RWPE2 (cell line): ENCODE measurements around the gene POM121.
A peak's percentile ranks its signal among the peaks of the same experiment; 100 is the strongest.
"Not testable (repeated sequence)": the region's sequence is repeated elsewhere in the genome, so short reads cannot be mapped to it uniquely, and the experiment has no call there.

Source experiments
- ATAC-seq: fragments of 200-7000 bp; cut with Tn5 transposase; 3 replicates; pipeline ENCODE4 v1.9.1; 2021; ENCODE audit warnings: low read depth
- DNase-seq: peaks from one replicate; pipeline ENCODE4 v3.0.0-alpha.2; 2020; ENCODE audit warnings: low spot score
- H3K27ac ChIP-seq: fragments of 450-650 bp; 2 replicates; pipeline ENCODE4 v1.5.1; 2017; ENCODE audit warnings: mild to moderate bottlenecking; ENCODE audit not compliant: poor library complexity, severe bottlenecking
- H3K27me3 ChIP-seq: fragments of 250-450 bp; sonication (Bioruptor Pico); 2 replicates; pipeline ENCODE4 v1.5.1; 2021; ENCODE audit warnings: mild to moderate bottlenecking, moderate library complexity; ENCODE audit not compliant: insufficient read depth, poor library complexity, severe bottlenecking
- H3K36me3 ChIP-seq: fragments of 250-450 bp; sonication (Bioruptor Pico); 2 replicates; pipeline ENCODE4 v1.5.1; 2020; ENCODE audit warnings: low read depth, mild to moderate bottlenecking, moderate library complexity
- H3K4me1 ChIP-seq: fragments of 250-450 bp; sonication (Bioruptor Pico); 2 replicates; pipeline ENCODE4 v1.5.1; 2021; ENCODE audit warnings: mild to moderate bottlenecking, moderate library complexity; ENCODE audit not compliant: insufficient read depth, poor library complexity, severe bottlenecking
- H3K4me3 ChIP-seq: fragments of 250-450 bp; sonication (Bioruptor Pico); 2 replicates; pipeline ENCODE4 v1.5.1; 2021; ENCODE audit warnings: mild to moderate bottlenecking, moderate library complexity; ENCODE audit not compliant: severe bottlenecking
- H3K9me3 ChIP-seq: fragments of 250-450 bp; sonication (Bioruptor Pico); 2 replicates; pipeline ENCODE4 v1.5.1; 2021; ENCODE audit warnings: mild to moderate bottlenecking, moderate library complexity; ENCODE audit not compliant: severe bottlenecking
- CTCF ChIP-seq: fragments of 450-650 bp; IDR thresholded peaks from one replicate; pipeline ENCODE4 v1.5.1; 2017; ENCODE audit warnings: mild to moderate bottlenecking, moderate library complexity; ENCODE audit not compliant: poor library complexity, severe bottlenecking

POM121 gene

DNA sequence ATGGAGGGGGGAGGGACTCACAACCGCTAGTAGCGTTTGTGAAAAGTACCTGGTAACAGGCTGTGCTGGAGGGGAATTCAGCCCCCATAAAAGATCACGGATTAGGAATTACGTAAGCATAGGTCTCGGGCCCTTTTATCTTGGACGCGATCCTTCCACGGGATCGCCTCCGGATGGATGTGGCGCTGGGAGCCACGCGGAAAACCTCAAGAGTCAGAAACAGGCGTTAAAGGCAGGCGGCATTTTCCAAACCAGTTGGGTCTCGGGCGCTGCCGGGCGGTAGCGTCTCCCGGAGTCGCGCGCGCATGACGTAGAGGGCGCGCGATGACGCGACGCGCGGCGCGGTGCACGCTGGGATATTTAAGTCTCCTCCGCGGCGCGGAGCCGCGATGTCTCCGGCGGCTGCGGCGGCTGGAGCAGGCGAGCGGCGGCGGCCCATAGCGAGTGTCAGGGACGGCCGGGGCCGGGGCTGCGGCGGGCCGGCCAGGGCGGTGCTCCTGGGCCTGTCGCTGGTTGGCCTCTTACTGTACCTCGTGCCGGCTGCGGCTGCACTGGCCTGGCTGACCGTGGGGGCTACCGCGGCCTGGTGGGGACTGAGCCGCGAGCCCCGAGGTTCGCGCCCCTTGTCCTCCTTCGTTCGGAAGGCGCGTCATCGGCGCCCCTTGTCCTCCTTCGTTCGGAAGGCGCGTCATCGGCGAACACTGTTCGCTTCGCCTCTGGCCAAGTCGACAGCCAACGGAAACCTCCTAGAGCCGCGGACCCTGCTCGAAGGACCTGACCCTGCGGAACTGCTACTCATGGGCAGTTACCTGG, at the start of gene POM121:
TSS of gene POM121 (plus strand) at position 363 of the 813 bp plus-strand sequence. CDS start at position 390, 27 bp downstream.
- Histone ChIP-seq H3K9me3 (no peaks in the 10 kb centered on the region), H3K27me3 (no peaks in the 10 kb centered on the region)
- peak; percentile 87 for ATAC-seq

GRCh38 chr7:72879079-72879736, 45.7 kb upstream of the POM121 start:
- H3K27me3 ChIP-seq, H3K36me3 ChIP-seq, H3K4me1 ChIP-seq, H3K9me3 ChIP-seq: not testable (repeated sequence)
- peak; percentile 99 for ATAC-seq
- Histone ChIP-seq H3K27ac (peak overlapping the region; percentile 57), H3K4me3 (peak overlapping the region; percentile 43)
- DNase-seq, result peak; percentile 81

More for the DNA sequence above, at the start of gene POM121:
- H3K27ac ChIP-seq, result peak within 1 kb of the TSS; percentile 52
- peaks cover 39% of the 10 kb centered on the region for H3K36me3 ChIP-seq
- H3K4me3 ChIP-seq, result peak within 1 kb of the TSS; percentile 82
- peak; percentile 68 for DNase-seq
- TF ChIP-seq CTCF, result no peak
- H3K4me1 ChIP-seq, result no peaks in the 10 kb centered on the region

- H3K4me3 ChIP-seq, result peak overlapping the region; percentile 43
- not testable (repeated sequence) for H3K9me3 ChIP-seq, H3K27me3 ChIP-seq, DNase-seq, ATAC-seq, H3K4me1 ChIP-seq
- H3K36me3 ChIP-seq, result peaks cover 11% of the 10 kb centered on the region
- peak overlapping the region; percentile 57 for H3K27ac ChIP-seq
These were observed 45.1 kb upstream of the POM121 start for GRCh38 chr7:72879737-72880215.

DNA sequence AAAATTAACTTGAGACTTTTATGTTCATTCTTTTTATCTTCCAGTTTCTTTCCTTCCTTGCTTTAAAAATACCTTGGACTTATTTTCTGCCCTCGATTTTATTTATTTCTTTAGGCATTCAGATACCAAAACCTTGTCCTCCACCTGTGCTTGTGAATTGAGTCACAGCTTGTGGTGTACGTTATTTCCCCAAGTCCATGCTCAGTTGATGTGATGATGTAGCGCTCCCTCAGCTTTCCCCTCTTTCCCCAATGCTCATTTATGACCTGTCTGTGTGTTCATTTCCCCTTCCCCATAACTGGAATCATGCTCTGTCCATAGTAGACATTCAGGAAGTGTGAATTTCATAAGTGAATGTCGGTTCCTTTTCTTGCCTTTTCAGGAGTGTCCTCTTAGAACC, 33.1 kb upstream of the POM121 start:
- not testable (repeated sequence) for DNase-seq, H3K9me3 ChIP-seq, H3K27ac ChIP-seq, H3K27me3 ChIP-seq, H3K4me1 ChIP-seq, H3K4me3 ChIP-seq, ATAC-seq
- H3K36me3 ChIP-seq, result peaks cover 28% of the 10 kb centered on the region

DNA sequence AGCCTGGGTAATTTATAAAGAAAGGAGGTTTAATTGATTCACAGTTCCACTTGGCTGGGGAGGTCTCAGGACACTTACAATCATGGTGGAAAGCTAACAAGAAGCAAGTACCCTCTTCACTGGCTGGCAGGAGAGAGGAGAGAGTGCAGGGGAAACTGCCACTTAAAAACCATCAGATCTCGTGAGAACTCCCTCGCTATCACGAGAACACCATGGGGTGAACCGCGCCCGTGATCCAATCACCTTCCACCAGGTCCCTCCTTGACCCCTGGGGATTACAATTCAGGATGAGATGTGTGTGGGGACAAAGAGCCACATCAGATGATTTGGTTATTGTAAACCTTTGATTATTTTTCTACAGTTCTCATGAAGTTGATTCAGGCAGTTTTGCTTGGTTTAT, 20.2 kb upstream of the POM121 start:
- not testable (repeated sequence) for H3K4me1 ChIP-seq, H3K27ac ChIP-seq, H3K27me3 ChIP-seq, H3K4me3 ChIP-seq, DNase-seq, H3K36me3 ChIP-seq, ATAC-seq, H3K9me3 ChIP-seq

GRCh38 chr7:72908422-72908821, 16.5 kb upstream of the POM121 start:
- not testable (repeated sequence) for H3K9me3 ChIP-seq, H3K27ac ChIP-seq, H3K27me3 ChIP-seq, ATAC-seq, H3K4me3 ChIP-seq, H3K4me1 ChIP-seq, DNase-seq, H3K36me3 ChIP-seq

DNA sequence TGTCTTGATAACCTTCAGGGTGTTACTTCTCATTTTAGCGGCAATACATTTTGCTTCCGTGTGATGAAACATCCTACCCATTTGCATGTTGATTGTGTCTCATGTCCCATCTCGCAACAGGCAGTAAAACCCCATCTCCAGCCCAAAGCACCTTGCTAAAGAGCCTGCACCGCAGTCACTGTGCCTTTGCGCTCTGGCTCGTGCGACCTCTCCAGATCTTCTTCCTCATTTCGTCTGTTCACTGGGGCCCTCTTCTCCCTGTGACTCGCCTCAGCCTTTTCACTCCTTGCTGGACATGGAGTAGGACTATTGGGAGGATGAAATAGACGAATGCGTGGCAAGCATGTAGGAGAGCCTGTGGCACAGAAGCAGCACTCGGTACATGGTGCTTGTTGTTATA, 13.5 kb upstream of the POM121 start:
- DNase-seq, H3K4me1 ChIP-seq, H3K9me3 ChIP-seq, H3K27ac ChIP-seq, H3K4me3 ChIP-seq, ATAC-seq, H3K27me3 ChIP-seq: not testable (repeated sequence)
- H3K36me3 ChIP-seq, result peaks cover 14% of the 10 kb centered on the region

DNA sequence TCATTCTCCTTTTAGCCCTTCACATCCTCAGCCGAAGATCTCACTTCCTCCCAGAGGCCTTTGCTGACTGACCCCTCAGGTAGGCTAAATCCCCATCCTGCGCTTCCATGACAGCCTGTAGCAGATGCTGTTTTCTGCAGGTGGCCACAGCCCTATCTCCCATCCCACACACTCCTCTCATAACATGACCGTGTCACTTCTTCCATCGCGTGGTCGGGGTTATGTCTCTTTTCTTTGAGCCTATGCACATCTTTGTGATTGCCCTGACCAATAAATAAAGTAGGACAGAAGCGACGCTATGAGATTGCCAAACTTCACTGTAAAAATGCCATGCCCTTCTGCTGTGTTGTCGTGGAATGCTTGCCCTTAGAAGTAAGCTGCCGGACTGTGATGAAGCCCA, 11.1 kb upstream of the POM121 start:
- H3K27me3 ChIP-seq, H3K27ac ChIP-seq, H3K4me3 ChIP-seq, DNase-seq, H3K9me3 ChIP-seq, ATAC-seq, H3K4me1 ChIP-seq: not testable (repeated sequence)
- H3K36me3 ChIP-seq, result peaks cover 18% of the 10 kb centered on the region; the same call in 1 of the 2 replicates
